B cell (primary cell): Measurements from ENCODE around the gene ARAP2.

ENCODE experiments used
- CTCF ChIP-seq: fragments of 200-600 bp; IDR thresholded peaks from one replicate; pipeline ENCODE4 v1.8.0; 2022; ENCODE audit warnings: antibody characterized with exemption, mild to moderate bottlenecking
- EZH2 ChIP-seq: IDR thresholded peaks from 2 replicates; pipeline ENCODE4 v1.6.1; 2012; ENCODE audit warnings: borderline replicate concordance, low read depth, mild to moderate bottlenecking, moderate library complexity, low read length; ENCODE audit not compliant: insufficient read depth, poor library complexity, severe bottlenecking

- TF ChIP-seq CTCF, result no peak
- no peak for TF ChIP-seq EZH2
Measured at GRCh38 chr4:36226430-36227227, 17.7 kb downstream of the ARAP2 start.
